AG04450 (cell line): ENCODE measurements around the gene POGLUT2. TPM values are rescaled to one million over a fixed set of nuclear protein-coding genes. Genes with fewer than 3 reads are reported as not detected.

ENCODE experiments used
- CTCF ChIA-PET: fragments of 300-600, 350-600 bp; formaldehyde crosslinking; extraction: SDS; loops from one replicate; lab custom pipeline; 2022; ENCODE audit warnings: antibody characterized with exemption, inconsistent platforms; lab: Charles Lee
- POLR2A ChIA-PET: fragments of 350-600 bp; formaldehyde crosslinking; extraction: SDS; loops from one replicate; lab custom pipeline; 2021; ENCODE audit warnings: antibody characterized with exemption, inconsistent platforms; lab: Yijun Ruan, JAX
- DNase-seq: peaks from one replicate; pipeline ENCODE4 v3.0.0-alpha.2; 2011; ENCODE audit warnings: low read depth, low spot score
- H3K27ac ChIP-seq: one replicate; pipeline ENCODE4 v1.5.1; 2012; ENCODE audit warnings: low read depth, low read length, control low read depth
- H3K27me3 ChIP-seq: one replicate; pipeline ENCODE4 v1.6.0; 2012; ENCODE audit warnings: low read length; ENCODE audit not compliant: control insufficient read depth, insufficient read depth
- H3K4me3 ChIP-seq: 2 replicates; pipeline ENCODE4 v1.5.1; 2011; ENCODE audit warnings: mild to moderate bottlenecking, low read depth, low read length, control low read depth
- H3K9me3 ChIP-seq: 2 replicates; pipeline ENCODE4 v1.5.1; 2012; ENCODE audit warnings: low read length; ENCODE audit not compliant: control insufficient read depth, insufficient read depth
- polyA plus RNA-seq: library from polyadenylated mRNA; depleted of rRNA; stranded (reverse); fragments of >200 nt; gene quantifications from 2 replicates; pipeline ENCODE4 v1.2.3, GENCODE V29; 2011
- TF ChIP-seq, protein P1 (sequence below): IDR thresholded peaks from 2 replicates; pipeline ENCODE4 v1.5.1; 2011; ENCODE audit warnings: low read depth, low read length, control low read depth, inconsistent platforms

Gene POGLUT2
- polyA plus RNA-seq, 1 experiment = 24.8 TPM

DNA sequence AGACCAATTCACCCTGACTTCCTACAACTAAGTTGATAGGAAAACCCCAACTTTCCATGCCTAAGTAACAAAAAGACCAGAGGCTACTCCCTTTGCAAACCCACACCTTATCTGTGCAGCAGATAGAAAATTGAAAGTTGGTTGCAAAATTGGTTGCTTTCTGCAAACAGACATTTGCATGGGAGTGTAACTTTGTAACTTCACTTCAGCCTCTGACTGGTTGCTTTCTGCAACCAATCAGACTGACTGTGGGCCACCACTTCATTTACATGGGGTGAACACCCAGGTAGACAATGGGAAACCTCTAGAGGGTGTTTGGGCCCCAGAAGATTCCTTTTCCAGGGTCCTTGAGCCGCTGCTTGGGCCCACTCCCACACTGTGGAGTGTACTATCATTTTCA lies 35.0 kb downstream of the POGLUT2 start:
- Histone ChIP-seq H3K9me3 (no peaks in the 10 kb centered on the region), H3K4me3 (no peak overlapping the region), H3K27me3 (no peaks in the 10 kb centered on the region), H3K27ac (no peak overlapping the region)
- no peak for DNase-seq
- POLR2A ChIA-PET = no interaction called here
- CTCF ChIA-PET = no interaction called here
- TF ChIP-seq, protein P1, sequence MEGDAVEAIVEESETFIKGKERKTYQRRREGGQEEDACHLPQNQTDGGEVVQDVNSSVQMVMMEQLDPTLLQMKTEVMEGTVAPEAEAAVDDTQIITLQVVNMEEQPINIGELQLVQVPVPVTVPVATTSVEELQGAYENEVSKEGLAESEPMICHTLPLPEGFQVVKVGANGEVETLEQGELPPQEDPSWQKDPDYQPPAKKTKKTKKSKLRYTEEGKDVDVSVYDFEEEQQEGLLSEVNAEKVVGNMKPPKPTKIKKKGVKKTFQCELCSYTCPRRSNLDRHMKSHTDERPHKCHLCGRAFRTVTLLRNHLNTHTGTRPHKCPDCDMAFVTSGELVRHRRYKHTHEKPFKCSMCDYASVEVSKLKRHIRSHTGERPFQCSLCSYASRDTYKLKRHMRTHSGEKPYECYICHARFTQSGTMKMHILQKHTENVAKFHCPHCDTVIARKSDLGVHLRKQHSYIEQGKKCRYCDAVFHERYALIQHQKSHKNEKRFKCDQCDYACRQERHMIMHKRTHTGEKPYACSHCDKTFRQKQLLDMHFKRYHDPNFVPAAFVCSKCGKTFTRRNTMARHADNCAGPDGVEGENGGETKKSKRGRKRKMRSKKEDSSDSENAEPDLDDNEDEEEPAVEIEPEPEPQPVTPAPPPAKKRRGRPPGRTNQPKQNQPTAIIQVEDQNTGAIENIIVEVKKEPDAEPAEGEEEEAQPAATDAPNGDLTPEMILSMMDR = no peak

DNA sequence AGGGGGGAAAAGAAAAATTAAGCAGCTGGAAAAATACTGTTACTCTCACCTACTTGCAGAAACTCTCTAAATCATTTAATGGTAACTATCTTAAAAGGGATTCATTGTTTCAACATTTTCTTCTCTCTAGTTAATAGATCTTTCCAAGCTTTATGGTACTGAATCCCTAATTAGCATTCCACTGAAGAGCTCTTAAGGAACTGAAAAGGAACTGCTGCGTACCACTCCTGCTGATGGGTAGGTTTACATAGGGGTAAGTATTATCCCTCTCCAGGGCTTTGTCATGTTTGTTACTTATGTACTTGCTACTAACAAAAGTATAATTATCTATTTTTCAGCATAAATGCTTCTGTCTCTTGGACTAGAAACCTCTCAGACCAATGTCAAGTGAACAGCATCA lies 37.7 kb downstream of the POGLUT2 start:
- no peak for DNase-seq
- ChIA-PET CTCF (no interaction called here), POLR2A (no interaction called here)
- Histone ChIP-seq H3K27ac (no peak overlapping the region), H3K4me3 (no peak overlapping the region), H3K27me3 (no peaks in the 10 kb centered on the region), H3K9me3 (no peaks in the 10 kb centered on the region)
- TF ChIP-seq, protein P1 = no peak

DNA sequence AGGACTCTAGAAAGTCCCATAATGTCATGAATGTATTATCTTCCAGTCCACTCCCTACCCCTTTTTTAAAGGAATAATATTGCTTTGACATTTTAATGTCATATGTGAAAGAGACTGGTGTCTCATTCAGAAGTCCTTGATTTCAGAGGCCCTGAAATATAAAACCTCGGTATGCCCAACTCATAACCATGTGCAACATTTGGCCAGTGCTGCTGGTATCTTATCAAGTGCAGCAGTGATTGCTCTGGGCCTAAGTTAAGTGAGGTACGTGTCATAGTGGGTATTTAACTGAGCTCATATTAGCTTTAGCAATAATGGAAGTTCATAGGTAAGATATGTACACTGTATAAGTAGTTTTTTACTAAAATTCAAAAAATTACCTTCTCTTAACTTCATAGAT lies 39.9 kb downstream of the POGLUT2 start:
- TF ChIP-seq, protein P1 = no peak
- no peak overlapping the region for H3K27ac ChIP-seq
- no peaks in the 10 kb centered on the region for H3K9me3 ChIP-seq
- DNase-seq = no peak
- H3K4me3 ChIP-seq = no peak overlapping the region
- ChIA-PET CTCF (interaction anchor here (1.1 kb wide), 1 partner anchor 34 kb away, joined by 4 read pairs; no protein-coding TSS in a partner anchor), POLR2A (no interaction called here)
- H3K27me3 ChIP-seq = no peaks in the 10 kb centered on the region

DNA sequence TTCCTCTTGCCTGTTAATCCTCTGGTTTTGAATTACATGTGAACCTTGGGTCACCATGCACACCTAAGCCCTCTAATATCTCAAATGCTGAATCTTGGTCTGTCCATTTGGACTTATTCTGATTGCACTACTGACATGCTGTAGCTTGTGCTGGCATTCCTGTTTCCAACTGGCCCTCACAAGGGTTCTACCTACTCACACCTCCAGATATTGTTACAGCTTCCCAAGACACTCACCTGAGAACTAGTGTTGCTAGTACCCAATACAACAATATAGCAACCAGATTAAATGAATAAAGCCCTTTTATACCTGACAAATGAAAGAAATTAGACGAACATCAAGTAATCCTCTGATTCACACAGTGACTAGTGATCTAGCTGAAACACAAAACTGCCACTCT lies 41.8 kb downstream of the POGLUT2 start:
- Histone ChIP-seq H3K27ac (no peak overlapping the region), H3K4me3 (no peak overlapping the region), H3K9me3 (no peaks in the 10 kb centered on the region; the same call in 1 of the 2 replicates), H3K27me3 (no peaks in the 10 kb centered on the region)
- no peak for DNase-seq
- ChIA-PET CTCF (interaction anchor here (1.1 kb wide), 1 partner anchor 165 kb away, joined by 3 read pairs; no protein-coding TSS in a partner anchor), POLR2A (no interaction called here)
- TF ChIP-seq, protein P1 = no peak

DNA sequence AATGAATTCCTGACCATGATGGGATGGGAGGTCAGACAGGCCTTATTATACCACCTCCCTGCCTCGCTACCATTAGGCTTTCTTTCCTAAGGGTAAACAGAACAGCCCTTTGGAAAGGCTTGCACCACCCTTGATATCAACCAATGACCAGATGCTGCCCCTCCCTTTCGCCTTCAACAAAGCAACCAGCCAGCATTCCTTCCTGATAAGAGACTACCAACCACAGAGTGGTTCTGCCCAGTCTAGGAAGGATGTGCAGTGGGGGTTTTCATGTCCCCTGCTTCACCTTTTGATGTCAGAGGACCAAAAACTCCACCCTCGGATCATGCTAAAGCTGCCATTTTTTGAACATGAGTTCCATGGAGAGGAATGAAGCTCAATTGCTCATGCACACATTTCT lies 46.9 kb downstream of the POGLUT2 start:
- ChIA-PET CTCF (interaction anchor here (0.6 kb wide), 1 partner anchor 326 kb away, joined by 4 read pairs; no protein-coding TSS in a partner anchor), POLR2A (no interaction called here)
- no peak for DNase-seq
- Histone ChIP-seq H3K27me3 (no peaks in the 10 kb centered on the region), H3K9me3 (no peaks in the 10 kb centered on the region; the same call in 1 of the 2 replicates), H3K4me3 (no peak overlapping the region), H3K27ac (no peak overlapping the region)
- TF ChIP-seq, protein P1 = no peak
